OCI-LY1 (cell line): ENCODE data around the gene PAX2.

Experiments
- H2AFZ ChIP-seq: fragments of 200-600 bp; sonication (generic), shearing (Covaris generic); 2 replicates; pipeline ENCODE4 v1.6.0; 2014; ENCODE audit warnings: antibody characterized with exemption, mild to moderate bottlenecking, low read length
- H3F3A ChIP-seq: fragments of 200-600 bp; sonication (generic), shearing (Covaris generic); 2 replicates; pipeline ENCODE4 v1.6.0; 2014; ENCODE audit warnings: mild to moderate bottlenecking, antibody characterized with exemption, low read length, moderate library complexity; ENCODE audit not compliant: insufficient read depth
- H3K27ac ChIP-seq: fragments of 200-600 bp; sonication (generic); 2 replicates; pipeline ENCODE4 v1.5.1; 2014; ENCODE audit warnings: low read length, mixed run types, mild to moderate bottlenecking, low read depth; ENCODE audit not compliant: poor library complexity, severe bottlenecking
- H3K27me3 ChIP-seq: fragments of 200-600 bp; sonication (generic); 2 replicates; pipeline ENCODE4 v1.6.0; 2014; ENCODE audit warnings: antibody characterized with exemption, mild to moderate bottlenecking, low read length, moderate library complexity; ENCODE audit not compliant: insufficient read depth
- H3K36me3 ChIP-seq: fragments of 200-600 bp; sonication (generic); 2 replicates; pipeline ENCODE4 v1.6.1; 2014; ENCODE audit warnings: mild to moderate bottlenecking, antibody characterized with exemption, low read length, moderate library complexity, mixed read lengths; ENCODE audit not compliant: insufficient read depth
- H3K4me1 ChIP-seq: fragments of 200-600 bp; sonication (generic); 2 replicates; pipeline ENCODE4 v1.5.1; 2014; ENCODE audit warnings: mild to moderate bottlenecking, low read length, moderate library complexity; ENCODE audit not compliant: insufficient read depth, severe bottlenecking
- H3K4me2 ChIP-seq: fragments of 200-600 bp; sonication (generic), shearing (Covaris generic); 2 replicates; pipeline ENCODE4 v1.6.1; 2014; ENCODE audit warnings: low read length
- H3K4me3 ChIP-seq: fragments of 200-600 bp; sonication (generic); 2 replicates; pipeline ENCODE4 v1.5.1; 2014; ENCODE audit warnings: low read length, low read depth, mild to moderate bottlenecking, mixed read lengths; ENCODE audit not compliant: poor library complexity, severe bottlenecking
- H3K79me2 ChIP-seq: fragments of 200-600 bp; shearing (Covaris generic); 2 replicates; pipeline ENCODE4 v1.6.1; 2016; ENCODE audit warnings: mixed run types, low read length, mixed read lengths; ENCODE audit not compliant: insufficient read depth
- H3K9ac ChIP-seq: fragments of 200-600 bp; sonication (generic), shearing (Covaris generic); 2 replicates; pipeline ENCODE4 v1.6.1; 2014; ENCODE audit warnings: mild to moderate bottlenecking, low read length, mixed read lengths
- H3K9me2 ChIP-seq: fragments of 200-600 bp; sonication (generic), shearing (Covaris generic); 2 replicates; pipeline ENCODE4 v1.6.1; 2014; ENCODE audit warnings: low read depth, mild to moderate bottlenecking, low read length, mixed read lengths
- H3K9me3 ChIP-seq: fragments of 200-600 bp; shearing (Covaris generic); 2 replicates; pipeline ENCODE4 v1.6.1; 2014; ENCODE audit warnings: low read length, mixed read lengths
- H4K20me1 ChIP-seq: fragments of 200-600 bp; sonication (generic), shearing (Covaris generic); 2 replicates; pipeline ENCODE4 v1.6.0; 2016; ENCODE audit warnings: mild to moderate bottlenecking, low read length; ENCODE audit not compliant: insufficient read depth
- CTCF ChIP-seq: fragments of 200-600 bp; sonication (generic), shearing (Covaris generic); IDR thresholded peaks from 2 replicates; pipeline ENCODE4 v1.5.1; 2017; ENCODE audit warnings: mild to moderate bottlenecking, antibody characterized with exemption, low read length, moderate library complexity, mixed read lengths
- EZH2 ChIP-seq: fragments of 200-600 bp; sonication (generic), shearing (Covaris generic); IDR thresholded peaks from 2 replicates; pipeline ENCODE4 v1.8.0; 2017; ENCODE audit warnings: borderline replicate concordance, mixed run types, mild to moderate bottlenecking, antibody characterized with exemption, low read length, moderate library complexity, mixed read lengths

Gene PAX2

GRCh38 chr10:100808876-100809275 is 63.5 kb downstream of the PAX2 start:
- no peaks in the 10 kb centered on the region for H3K9me3 ChIP-seq
- H3K79me2 ChIP-seq = no peaks in the 10 kb centered on the region
- no peak overlapping the region for H2AFZ ChIP-seq
- H3K36me3 ChIP-seq = no peaks in the 10 kb centered on the region
- no peaks in the 10 kb centered on the region for H3F3A ChIP-seq
- H3K4me2 ChIP-seq = no peak overlapping the region
- TF ChIP-seq EZH2 (no peak), CTCF (no peak)
- no peak overlapping the region for H3K27ac ChIP-seq
- H3K9me2 ChIP-seq = no peaks in the 10 kb centered on the region
- no peaks in the 10 kb centered on the region for H3K27me3 ChIP-seq
- H3K4me1 ChIP-seq = no peaks in the 10 kb centered on the region
- no peaks in the 10 kb centered on the region for H4K20me1 ChIP-seq
- no peak overlapping the region for H3K4me3 ChIP-seq
- no peak overlapping the region for H3K9ac ChIP-seq

GRCh38 chr10:100810091-100810834 is 64.9 kb downstream of the PAX2 start:
- no peak overlapping the region for H2AFZ ChIP-seq
- H3K36me3 ChIP-seq = no peaks in the 10 kb centered on the region
- no peak overlapping the region for H3K27ac ChIP-seq
- no peak for TF ChIP-seq CTCF
- TF ChIP-seq EZH2 = no peak
- H3K9me2 ChIP-seq = no peaks in the 10 kb centered on the region
- H3K79me2 ChIP-seq = no peaks in the 10 kb centered on the region
- no peaks in the 10 kb centered on the region for H3K9me3 ChIP-seq
- no peaks in the 10 kb centered on the region for H3F3A ChIP-seq
- H3K4me1 ChIP-seq = no peaks in the 10 kb centered on the region
- H3K4me2 ChIP-seq = no peak overlapping the region
- no peak overlapping the region for H3K4me3 ChIP-seq
- no peaks in the 10 kb centered on the region for H3K27me3 ChIP-seq
- no peak overlapping the region for H3K9ac ChIP-seq
- H4K20me1 ChIP-seq = no peaks in the 10 kb centered on the region

GRCh38 chr10:100810835-100811116 is 65.4 kb downstream of the PAX2 start:
- Histone ChIP-seq H3K27ac (no peak overlapping the region), H3K4me1 (no peaks in the 10 kb centered on the region), H3F3A (no peaks in the 10 kb centered on the region), H3K4me3 (no peak overlapping the region), H3K9me2 (no peaks in the 10 kb centered on the region), H3K4me2 (no peak overlapping the region), H3K9me3 (no peaks in the 10 kb centered on the region), H4K20me1 (no peaks in the 10 kb centered on the region), H3K9ac (no peak overlapping the region), H3K79me2 (no peaks in the 10 kb centered on the region), H3K36me3 (no peaks in the 10 kb centered on the region), H3K27me3 (no peaks in the 10 kb centered on the region), H2AFZ (no peak overlapping the region)
- TF ChIP-seq EZH2 (no peak), CTCF (no peak)
